Embryonic facial prominence (tissue), 1 donor: ENCODE measurements around the gene KLHL25.

Source experiments
- DNase-seq: peaks from one replicate; pipeline ENCODE4 v3.0.0-alpha.2; 2016; ENCODE audit errors: extremely low spot score

The KLHL25 gene

GRCh38 chr15:85777250-85778106 is 17.2 kb downstream of the KLHL25 start:
- no peak for DNase-seq

- DNase-seq = no peak
These were observed 20.8 kb downstream of the KLHL25 start for GRCh38 chr15:85773970-85774369.

GRCh38 chr15:85773249-85773648 is 21.5 kb downstream of the KLHL25 start:
- DNase-seq = no peak

GRCh38 chr15:85772668-85773067 is 22.1 kb downstream of the KLHL25 start:
- no peak for DNase-seq

- DNase-seq = no peak
These were observed 22.8 kb downstream of the KLHL25 start for GRCh38 chr15:85771781-85772445.

GRCh38 chr15:85771271-85771670 is 23.5 kb downstream of the KLHL25 start:
- DNase-seq = no peak

GRCh38 chr15:85770096-85771041 is 24.4 kb downstream of the KLHL25 start:
- DNase-seq = no peak

GRCh38 chr15:85769182-85769900 is 25.4 kb downstream of the KLHL25 start:
- no peak for DNase-seq

- no peak for DNase-seq
These were observed 26.0 kb downstream of the KLHL25 start for GRCh38 chr15:85768595-85769168.

GRCh38 chr15:85767785-85768529 is 26.8 kb downstream of the KLHL25 start:
- no peak for DNase-seq

- no peak for DNase-seq
These were observed 28.5 kb downstream of the KLHL25 start for GRCh38 chr15:85766001-85766831.

GRCh38 chr15:85764649-85765277 is 30.0 kb downstream of the KLHL25 start:
- DNase-seq = no peak

GRCh38 chr15:85763673-85764633 is 30.8 kb downstream of the KLHL25 start:
- DNase-seq = no peak

GRCh38 chr15:85763157-85763556 is 31.6 kb downstream of the KLHL25 start:
- DNase-seq = no peak

- no peak for DNase-seq
These were observed 32.0 kb downstream of the KLHL25 start for GRCh38 chr15:85762756-85763127.

GRCh38 chr15:85762039-85762755 is 32.5 kb downstream of the KLHL25 start:
- no peak for DNase-seq

- no peak for DNase-seq
These were observed 33.1 kb downstream of the KLHL25 start for GRCh38 chr15:85761635-85762034.
